HG02571 (cell line): Measurements from ENCODE around the gene DOK5.
A peak's percentile ranks its signal among the peaks of the same experiment; 100 is the strongest.

Experiments
- ATAC-seq: cut with Tn5 transposase; IDR thresholded peaks from one replicate; pipeline ENCODE4 v1.9.1; 2021; ENCODE audit warnings: mild to moderate bottlenecking, moderate library complexity; ENCODE audit not compliant: unreplicated experiment

DOK5 gene

GRCh38 chr20:54606380-54606779, 131.0 kb downstream of the DOK5 start:
- no peak for ATAC-seq

- ATAC-seq = no peak
Observed at GRCh38 chr20:54608039-54608745, 132.8 kb downstream of the DOK5 start.

DNA sequence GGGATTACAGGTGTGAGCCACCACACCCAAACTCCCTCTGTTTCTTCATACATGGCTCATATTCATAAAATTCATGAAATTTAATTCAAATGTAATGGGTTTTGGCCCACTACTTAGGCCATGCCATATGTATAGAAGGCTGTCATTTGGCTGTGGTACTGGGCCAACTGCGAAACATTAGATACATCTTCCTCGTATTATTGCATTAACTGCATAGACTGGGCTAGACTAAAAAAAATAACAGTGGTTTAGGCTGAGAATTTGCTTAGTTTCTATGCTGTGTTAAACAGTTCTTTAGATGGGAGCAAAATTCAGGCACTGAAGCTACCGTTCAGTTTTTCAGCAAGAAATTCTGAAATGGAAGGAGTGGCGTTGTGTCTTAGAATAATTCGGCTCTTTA, 133.6 kb downstream of the DOK5 start:
- no peak for ATAC-seq

DNA sequence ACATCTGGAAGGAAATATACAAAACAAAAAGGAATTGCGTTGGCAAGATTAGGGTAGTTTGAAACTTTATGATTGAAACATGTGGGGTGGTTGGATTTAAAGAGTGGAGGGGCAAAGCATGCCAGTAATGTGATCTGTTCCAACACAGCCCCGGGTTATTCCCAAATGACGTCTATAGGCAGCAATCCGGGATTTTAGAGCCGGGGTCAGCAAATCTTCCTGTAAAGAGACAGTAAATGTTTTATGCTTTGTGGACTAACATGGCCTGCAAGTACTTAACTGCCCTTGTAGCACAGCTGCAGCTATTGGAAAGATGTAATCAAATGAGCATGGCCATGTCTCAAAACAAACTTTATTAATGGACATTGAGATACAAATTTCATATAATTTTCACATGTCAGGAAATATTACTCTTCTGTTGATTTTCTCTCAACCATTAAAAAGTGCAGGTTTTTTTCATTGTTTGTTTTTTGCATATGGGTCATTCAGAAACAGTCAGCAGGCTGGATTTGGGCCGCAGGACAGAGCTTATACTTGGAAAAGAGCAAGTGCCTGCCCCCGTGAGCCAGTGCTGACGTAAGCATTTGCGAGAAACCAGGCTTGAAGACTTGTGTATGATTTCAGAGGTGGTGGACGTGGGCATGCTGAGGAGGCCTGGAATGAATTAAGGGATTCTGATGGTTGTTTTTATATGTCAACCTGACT, 136.5 kb downstream of the DOK5 start:
- no peak for ATAC-seq

- no peak for ATAC-seq
Observed at GRCh38 chr20:54618412-54618811, 143.0 kb downstream of the DOK5 start.

GRCh38 chr20:54619181-54619580, 143.8 kb downstream of the DOK5 start:
- ATAC-seq = no peak

DNA sequence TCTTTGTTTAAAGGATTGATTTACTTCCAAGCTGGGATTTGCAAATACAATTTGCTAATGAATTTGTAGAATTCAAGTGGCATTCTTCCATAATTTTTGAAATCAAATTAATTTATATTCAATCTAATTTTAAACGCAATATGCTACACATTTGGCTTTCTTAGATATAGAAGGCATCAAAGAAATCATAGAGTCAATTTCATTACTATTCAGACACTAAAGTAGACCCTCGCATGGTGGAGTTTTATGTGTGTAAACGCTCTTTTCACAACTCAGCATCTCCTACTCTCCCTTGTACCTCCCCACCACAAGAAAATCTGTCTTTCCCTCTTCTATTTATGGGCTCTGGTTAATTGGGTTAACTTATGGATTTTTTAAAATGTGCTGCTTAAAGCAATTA, 144.3 kb downstream of the DOK5 start:
- no peak for ATAC-seq

DNA sequence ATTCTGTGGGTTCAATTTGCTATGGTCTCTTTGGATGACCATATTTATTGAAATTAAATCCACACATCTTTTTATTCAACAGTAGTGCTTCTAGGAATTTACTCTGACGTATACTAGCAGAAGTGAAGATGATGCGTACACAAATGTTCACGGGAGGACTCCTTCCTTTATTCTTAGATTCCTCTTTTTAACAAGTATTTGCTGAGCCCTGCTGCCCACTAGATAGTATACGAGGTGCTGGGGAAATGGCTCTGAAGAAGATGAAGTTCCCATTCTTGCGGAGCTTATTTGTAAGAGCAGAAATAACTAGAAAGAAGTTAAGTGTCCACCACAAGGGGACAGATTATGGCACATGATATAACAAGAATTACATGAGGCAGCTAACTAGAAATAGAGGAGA, 145.2 kb downstream of the DOK5 start:
- no peak for ATAC-seq

DNA sequence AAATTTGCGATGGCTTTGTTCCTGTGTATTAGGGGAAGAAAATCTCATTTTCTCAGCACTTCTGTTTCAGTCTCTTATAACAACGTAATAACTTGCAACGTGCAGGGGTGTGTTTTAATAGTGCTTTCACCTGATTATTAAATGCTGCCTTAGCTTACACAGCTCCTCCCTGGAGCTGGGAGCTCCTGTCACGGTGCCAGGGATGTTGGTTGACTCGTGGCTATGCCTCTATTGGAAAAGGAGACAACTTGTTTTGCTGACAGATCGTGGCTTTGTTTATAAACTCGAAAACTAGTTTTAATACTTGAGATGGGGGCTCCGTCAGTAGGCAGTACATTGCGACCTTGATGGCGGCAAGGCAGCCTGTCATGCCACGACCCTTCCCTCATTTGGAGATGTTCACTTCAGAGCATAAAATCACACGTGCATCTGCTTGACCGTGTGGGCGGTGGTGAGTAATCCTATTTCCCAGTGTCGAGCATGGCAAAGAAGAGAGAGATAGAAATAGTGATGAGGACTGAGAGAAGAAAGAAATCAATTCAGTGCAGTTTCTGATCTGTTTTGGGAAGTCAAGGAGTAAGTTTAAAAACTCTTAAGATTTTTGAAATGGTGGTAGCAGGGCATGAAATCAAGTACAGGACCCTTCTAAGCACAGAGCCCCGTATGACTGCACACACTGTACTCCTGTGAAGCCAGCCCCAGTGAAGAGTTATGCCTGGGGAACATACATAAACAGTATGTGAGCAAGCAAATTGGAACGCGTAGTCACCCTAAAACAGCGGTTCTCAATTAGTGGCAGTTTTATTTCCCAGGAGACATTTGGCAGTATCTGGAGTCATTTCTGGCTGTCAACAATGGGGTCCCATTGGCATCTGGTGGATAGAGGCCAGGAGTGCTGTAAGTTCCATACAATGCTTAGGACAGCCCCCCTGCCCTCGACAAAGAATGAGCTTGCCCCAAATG, 147.2 kb downstream of the DOK5 start:
- no peak for ATAC-seq

GRCh38 chr20:54623991-54624569, 148.7 kb downstream of the DOK5 start:
- no peak for ATAC-seq

- no peak for ATAC-seq
Observed at GRCh38 chr20:54624706-54625390, 149.5 kb downstream of the DOK5 start.

DNA sequence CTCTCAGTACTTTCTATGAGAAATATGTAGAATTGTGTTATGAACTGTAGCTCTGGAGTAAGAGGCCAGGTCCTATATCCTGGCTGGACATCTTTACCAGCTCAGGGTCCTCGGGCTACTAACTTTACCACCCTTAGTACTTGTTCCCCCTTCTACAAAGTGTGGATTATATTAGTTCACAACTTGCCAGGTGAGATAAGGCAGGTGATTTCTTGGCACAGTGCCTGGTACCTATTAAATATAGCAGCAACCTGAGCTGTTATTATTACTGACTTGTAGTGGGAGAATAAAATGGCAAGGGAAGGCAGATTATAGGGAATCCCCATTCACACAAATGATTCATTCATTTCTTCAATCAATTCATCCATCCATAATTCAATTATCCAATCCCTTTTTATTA, 150.1 kb downstream of the DOK5 start:
- no peak for ATAC-seq

- ATAC-seq = no peak
Observed at GRCh38 chr20:54626126-54626525, 150.7 kb downstream of the DOK5 start.

DNA sequence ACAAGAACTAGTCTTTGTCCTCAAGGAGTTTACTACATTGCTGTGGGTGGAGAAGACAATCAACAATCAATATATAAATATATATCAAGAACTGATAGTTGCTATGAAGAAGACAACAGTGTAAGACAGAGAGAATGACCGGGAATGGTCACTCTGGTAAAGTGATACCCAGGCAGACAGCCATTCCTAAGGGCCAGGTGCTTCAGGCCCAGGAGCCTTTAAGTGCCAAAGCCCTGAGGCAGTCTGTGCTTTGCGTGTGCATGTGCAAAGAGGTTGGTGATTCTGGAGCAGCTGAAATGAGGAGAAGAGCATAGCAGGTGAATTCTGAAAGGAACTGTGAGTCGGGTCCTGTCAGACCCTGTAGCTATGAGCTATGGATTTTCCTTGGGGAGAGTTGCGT, 154.2 kb downstream of the DOK5 start:
- ATAC-seq = no peak

GRCh38 chr20:54630582-54630981, 155.2 kb downstream of the DOK5 start:
- no peak for ATAC-seq

DNA sequence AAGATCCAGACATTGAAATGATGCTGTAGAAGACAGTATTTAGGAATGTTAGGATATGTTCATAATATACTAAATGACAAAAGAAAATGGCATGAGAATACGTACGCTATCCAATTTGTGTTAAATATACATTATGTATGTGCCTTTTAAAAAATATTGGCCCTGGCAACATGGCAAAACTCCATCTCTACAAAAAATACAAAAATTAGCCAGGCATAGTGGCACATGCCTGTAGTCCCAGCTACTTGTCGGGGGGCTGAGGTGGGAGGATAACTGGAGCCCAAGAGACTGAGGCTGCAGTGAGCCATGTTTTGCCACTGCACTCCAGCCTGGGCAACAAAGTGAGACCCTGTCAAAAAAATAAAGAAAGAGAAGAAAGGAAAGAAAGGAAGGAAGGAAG, 155.7 kb downstream of the DOK5 start:
- no peak for ATAC-seq

- peak; percentile 96 for ATAC-seq
Observed at GRCh38 chr20:54633374-54634355, 158.3 kb downstream of the DOK5 start.

DNA sequence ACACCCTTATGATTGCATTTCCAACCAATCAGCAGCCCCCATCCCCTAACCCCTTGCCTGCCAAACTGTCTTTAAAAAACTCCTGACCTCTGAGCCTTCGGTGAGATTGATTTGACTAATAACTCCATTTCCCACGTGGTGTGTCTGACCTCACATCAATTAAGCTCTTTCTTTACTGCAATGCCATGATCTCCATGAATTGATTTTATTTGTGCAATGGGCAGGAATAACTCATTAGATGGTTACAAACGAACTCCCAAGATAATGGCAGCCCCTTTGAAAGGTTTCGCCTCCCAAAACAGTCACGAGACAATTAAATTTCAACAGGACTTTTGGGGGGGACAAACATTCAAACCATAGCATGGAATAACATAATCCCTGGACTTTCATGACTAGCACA, 161.2 kb downstream of the DOK5 start:
- ATAC-seq = no peak

GRCh38 chr20:54639941-54640340, 164.5 kb downstream of the DOK5 start:
- no peak for ATAC-seq
